Measurements from ENCODE around the gene RASGEF1B.

The RASGEF1B gene

GRCh38 chr4:81471588-81472280, at the start of gene RASGEF1B:
TSS of gene RASGEF1B (minus strand) at chr4:81471907. CDS start at chr4:81459508, 12,399 bp downstream.
- DNase-seq: peak; percentile 50 to 65

GRCh38 chr4:81519856-81520255, 48.1 kb upstream of the RASGEF1B start:
- DNase-seq: no peak

DNA sequence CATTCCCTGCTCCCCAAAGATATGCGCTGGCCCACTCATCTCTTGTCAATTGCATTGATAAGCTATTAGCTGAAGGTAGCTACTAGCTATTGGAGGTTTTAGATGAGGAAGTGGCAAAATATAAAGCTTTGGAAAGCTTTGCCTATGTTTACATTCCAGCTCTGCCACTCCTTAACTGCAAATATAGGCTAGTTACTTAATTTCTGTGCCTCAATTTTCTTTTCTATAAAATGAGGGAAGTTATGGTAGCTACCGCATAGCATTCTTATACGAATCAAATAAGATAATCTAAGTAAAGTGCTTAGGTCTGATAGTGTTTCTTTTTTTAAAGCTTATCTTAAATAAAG, 47.7 kb upstream of the RASGEF1B start:
- DNase-seq: no peak

- no peak for DNase-seq
Observed at GRCh38 chr4:81518762-81519426, 47.2 kb upstream of the RASGEF1B start.

DNA sequence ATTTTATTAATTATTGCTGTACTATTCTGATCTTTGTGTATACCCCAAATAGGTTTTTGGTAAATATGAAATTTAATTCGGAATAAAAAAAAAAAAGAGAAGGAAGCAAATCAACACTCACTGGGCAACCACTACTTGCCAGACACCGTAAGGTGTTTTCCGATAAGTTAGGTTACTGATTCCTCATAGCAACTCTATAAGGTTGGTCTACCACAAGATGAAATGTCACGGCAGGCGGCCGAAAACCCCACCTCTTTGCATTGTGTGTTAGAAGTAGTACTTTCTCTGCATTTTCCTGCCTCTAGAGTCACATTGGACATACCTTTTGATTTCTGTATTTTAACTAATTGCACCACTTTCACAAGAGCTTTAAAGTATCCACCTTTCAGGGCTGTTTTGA, 44.5 kb upstream of the RASGEF1B start:
- no peak for DNase-seq

DNA sequence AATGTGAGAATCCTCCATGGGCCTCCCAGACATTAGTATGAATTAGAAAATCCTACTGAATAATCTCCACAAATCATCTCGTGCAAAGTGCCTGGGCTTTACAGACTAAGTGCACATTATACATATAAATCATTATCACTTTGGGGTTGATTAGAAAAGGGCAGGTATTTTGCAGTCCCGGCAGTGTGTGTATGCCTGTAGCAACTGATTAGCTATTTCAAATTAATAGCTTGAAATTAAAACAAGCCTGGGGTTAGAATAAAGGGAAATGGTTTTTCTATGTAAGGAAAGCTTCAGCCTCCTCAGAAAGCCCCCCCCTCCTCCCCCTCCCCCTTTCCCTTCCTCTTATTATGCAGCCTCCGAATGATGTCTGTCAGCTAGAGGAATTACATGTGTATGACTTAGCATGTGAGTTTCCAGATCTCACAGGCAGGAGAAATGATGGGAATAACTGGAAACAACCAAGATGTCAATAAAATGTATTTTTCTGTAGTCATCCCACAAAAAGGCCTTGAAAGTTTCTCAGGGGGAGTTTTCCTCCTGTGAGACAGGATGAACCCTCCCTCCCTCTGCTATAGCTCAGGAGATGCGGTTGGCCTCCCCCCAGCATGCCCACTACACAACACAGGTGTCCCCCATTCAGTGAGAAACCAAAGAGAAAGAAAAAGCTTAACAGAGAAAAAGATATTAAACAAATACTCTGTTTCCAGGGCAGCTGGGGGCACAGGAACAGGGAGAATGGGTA, 41.2 kb upstream of the RASGEF1B start:
- DNase-seq: no peak

GRCh38 chr4:81512001-81512756, 40.5 kb upstream of the RASGEF1B start:
- DNase-seq: no peak

DNA sequence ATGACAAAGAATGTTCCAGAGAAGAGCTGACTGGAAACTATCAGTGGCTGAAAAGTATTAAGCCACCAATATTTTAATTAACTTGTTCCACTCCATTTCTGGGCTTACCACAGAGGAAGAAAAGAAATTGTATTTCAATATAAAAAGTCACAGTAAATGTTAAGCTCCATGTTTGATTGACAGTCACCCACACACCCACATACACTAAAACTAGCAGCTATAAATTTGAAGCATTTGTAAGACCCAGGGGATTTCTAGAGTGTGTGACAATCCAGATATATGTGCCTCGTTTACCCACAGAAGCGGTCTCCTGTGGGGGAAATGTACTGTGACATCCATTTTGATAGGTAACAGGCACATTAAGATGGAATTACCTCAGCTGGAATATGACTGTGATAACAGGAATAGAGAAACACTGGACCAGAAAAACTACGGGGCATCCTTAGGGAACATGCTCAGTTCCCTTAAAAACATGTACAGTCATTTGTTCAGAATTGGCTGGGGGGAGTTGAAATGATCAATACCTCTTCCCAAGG, 39.0 kb upstream of the RASGEF1B start:
- no peak for DNase-seq

DNA sequence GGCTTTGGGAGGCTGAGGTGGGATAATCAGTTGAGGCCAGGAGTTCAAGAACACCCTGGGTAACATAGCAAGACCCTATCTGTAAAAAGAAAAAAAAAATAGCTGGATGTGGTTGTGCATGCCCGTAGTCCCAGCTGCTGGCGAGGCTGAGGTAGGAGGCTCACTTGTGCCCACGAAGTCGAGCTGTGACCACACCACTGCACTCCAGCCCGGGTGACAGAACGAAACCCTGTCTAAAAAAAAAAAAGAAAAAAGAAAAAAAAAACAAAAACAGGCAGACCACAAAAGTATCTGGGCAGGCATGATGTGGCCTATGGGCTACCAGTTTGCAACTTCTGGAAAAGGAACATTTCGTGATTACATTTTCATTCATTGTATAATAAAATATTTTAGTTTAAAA, 38.1 kb upstream of the RASGEF1B start:
- no peak for DNase-seq

DNA sequence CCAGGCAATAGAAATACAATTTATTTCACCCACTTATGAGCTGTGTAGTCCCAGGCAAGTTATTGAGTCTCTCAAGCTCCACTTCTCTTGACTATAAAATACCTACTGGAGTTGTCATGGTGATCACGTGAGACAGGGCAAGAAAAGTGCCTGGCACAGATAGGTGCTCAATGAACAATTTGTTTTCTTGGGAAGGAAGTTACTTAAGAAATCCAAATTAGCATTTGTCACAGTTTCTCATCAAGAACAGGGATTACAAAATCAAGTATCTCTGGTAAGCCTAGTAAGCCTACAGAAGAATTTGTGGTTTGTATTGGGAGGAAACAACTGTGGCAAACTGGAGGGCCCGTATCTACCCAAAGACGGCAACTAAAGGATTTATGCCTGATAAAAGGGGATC, 37.5 kb upstream of the RASGEF1B start:
- DNase-seq: no peak

- no peak for DNase-seq
Observed at GRCh38 chr4:81508411-81509185, 36.9 kb upstream of the RASGEF1B start.

- DNase-seq: no peak
Observed at GRCh38 chr4:81507530-81507929, 35.8 kb upstream of the RASGEF1B start.

DNA sequence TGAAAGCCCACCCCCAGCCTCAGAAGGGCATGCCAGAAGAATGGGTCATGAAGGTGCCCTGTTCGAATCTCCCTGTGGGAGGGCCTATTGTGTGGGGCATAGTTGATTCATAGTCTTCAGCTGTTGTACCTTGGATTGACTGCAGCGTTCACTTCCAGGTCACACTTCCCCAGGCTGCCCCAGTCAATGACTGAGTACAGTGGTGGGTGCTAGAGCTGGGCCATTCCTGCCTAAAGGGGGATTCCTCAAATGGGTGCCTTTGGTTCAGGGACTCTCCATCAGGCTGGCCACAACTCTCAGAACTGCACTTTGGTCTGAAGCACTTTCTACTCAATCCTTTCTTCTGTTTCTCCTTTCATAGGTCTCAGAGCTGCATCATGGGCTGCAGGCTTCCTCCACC, 35.0 kb upstream of the RASGEF1B start:
- DNase-seq: no peak

DNA sequence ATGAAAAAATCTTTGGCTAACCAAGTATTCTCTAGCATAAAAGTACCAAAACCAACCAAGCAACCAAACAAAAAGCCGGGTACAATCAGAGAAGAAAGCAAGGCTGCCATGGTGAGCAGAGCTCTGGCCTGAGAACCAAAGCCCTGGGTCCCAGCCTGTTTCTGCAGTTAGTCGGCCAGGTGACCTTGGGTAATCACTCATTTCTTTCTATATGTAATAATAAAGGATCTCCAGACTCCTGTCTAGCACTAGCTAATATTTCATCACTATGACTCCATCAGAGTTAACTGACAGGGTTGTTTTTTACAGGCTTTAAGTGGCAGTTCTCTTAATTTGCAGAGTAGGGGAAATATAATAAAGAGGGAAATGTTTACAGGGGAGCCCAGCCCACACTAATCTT, 34.0 kb upstream of the RASGEF1B start:
- no peak for DNase-seq

DNA sequence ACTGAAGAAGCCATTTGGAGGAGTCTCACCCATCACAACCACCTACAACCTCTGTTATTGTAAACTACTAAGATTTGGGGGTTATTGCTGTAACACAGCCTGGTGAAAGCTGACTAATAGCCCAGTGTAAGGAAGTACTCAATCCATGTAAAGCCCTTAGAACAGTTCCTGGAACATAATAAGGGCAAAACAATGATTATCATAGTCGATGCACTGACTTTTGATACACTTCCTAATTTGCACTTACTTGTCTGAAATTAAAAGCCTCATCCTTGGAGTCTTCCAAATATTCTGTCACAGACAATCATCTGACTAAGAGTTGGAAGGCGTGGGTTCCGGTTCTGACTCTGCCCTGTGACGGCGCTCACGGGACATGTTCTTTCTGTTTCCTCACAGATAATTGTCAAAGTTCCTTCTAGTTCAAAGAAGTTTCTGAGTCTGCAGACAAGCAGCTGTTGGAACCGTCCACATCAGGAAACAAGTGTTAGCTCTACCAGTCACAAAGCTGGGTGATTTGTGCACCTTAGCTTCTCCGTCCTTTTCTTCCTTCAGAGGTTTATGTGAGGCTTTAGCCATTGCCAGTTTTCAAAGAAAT, 33.4 kb upstream of the RASGEF1B start:
- DNase-seq: no peak

DNA sequence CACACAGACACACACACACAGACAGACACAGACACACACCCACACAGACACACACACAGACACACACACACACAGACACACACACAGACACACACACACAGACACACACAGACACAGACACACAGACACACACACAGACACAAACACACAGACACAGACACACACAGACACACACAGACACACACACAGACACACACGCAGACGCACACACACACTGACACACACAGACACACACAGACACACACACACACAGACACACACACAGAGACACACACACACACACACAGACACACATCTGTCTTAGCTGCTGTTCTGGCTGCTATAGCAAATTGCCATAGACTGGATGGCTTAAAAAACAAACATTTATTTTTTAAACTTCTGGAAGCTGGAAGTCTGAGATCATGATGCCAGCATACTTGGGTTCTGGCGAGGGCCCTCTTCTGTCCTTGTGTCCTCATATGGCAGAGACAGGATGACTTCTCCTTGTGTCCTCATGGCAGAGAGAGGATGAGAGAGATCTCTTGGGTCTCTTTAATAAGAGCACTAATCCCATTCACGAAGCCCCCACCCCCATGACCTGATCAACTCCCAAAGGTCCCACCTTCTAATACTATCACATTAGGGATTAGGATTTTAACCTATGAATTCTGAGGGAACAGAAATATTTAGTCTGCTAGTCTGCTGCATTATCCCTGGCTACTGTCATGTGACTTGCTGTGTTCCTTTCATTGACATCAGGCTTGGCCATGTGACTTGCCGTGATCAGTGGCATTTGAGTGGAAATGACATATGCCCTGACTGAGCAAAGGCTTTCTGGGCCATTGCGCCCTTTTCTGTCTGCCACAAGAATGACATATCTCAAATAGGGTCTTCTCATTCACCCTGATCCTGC, 32.7 kb upstream of the RASGEF1B start:
- DNase-seq: no peak

DNA sequence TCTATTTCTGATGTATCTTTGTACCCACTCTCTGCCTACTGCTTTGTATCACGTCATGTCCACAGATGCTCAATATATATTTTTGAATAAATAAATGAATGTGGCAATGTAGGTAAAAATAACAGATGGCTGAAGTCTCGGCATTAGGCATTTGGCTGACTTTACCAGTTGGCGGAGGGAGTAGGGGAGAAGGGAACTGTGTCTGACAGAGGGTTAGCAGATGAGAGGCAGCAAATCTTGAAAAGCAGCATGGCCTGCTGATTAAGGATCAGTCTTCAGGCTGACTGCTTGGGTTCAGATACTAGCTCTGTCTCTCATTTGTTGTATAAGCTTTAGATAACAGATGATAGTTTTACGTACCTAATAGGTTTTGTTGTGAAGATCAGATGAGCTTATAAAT, 31.9 kb upstream of the RASGEF1B start:
- DNase-seq: no peak

GRCh38 chr4:81502564-81502963, 30.9 kb upstream of the RASGEF1B start:
- no peak for DNase-seq

- DNase-seq: no peak
Observed at GRCh38 chr4:81499840-81500239, 28.1 kb upstream of the RASGEF1B start.

- DNase-seq: no peak
Observed at GRCh38 chr4:81498551-81499099, 26.9 kb upstream of the RASGEF1B start.

DNA sequence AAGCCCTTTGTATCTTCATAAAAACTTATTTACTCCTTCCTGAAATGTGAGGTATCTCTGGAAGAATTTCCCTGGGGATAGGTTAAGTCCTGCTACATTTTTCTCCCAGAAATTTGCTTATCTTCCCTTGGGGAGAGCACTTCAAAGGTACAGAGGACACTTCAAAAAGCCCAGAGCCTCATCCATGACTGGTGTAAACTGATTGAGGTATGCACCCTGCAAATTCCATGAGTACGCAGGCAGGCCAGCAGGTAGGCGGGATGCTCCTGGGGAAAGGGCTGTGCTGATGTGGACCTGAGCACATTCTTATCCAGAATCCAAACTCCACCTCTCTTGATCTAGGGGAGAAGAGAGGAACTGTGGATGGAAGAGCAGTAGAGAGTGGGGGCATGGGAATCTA, 26.3 kb upstream of the RASGEF1B start:
- no peak for DNase-seq
